ENCODE data around the gene BTF3L4.

DNA sequence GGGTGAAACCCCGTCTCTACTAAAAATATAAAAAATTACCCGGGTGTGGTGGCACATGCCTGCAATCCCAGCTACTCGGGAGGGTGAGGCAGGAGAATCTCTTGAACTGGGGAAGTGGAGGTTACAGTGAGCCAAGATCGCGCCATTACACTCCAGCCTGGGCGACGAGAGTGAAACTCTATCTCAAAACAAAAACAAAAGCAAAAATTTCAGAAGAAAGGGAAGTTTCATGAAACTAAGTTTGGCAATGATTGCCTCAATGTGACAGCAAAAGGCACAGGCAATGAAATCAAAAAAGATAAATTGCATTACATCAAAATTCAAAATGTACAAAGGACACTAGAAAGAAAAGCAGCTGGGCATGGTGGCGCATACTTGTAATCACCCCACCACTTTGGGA, 40.1 kb downstream of the BTF3L4 start:
- TF ChIP-seq CTCF (IDR thresholded peaks at IDR 0.05; ENCODE audit: low read depth, low read length) (no peak), POLR2A (IDR thresholded peaks at IDR 0.05; ENCODE audit: extremely low read depth, insufficient read length) (no peak), MAX (IDR thresholded peaks at IDR 0.05; ENCODE audit: low read depth, low read length) (no peak)
